SK-N-SH treated with all-trans-retinoic acid at 6 μM for 48 hours (cell line): Measurements from ENCODE around the gene CD180.

ENCODE experiments used
- ATAC-seq: fragments of 200-7000 bp; cut with Tn5 transposase; 3 replicates; pipeline ENCODE4 v1.9.1; 2020; ENCODE audit warnings: mild to moderate bottlenecking, moderate library complexity
- ARNTL ChIP-seq: fragments of 450-650 bp; formaldehyde crosslinking; IDR thresholded peaks from 2 replicates; pipeline ENCODE4 v1.5.0; 2020; ENCODE audit warnings: low read depth, mild to moderate bottlenecking, moderate library complexity, borderline replicate concordance
- BACH2 ChIP-seq: fragments of 250-450 bp; sonication (Bioruptor Pico); IDR thresholded peaks from 2 replicates; pipeline ENCODE4 v1.9.0; 2021; ENCODE audit warnings: mild to moderate bottlenecking, borderline replicate concordance
- CSDC2 ChIP-seq: fragments of 250-450 bp; sonication (Bioruptor Pico); IDR thresholded peaks from 2 replicates; pipeline ENCODE4 v1.5.0; 2020; ENCODE audit warnings: mild to moderate bottlenecking, moderate library complexity
- CSRNP3 ChIP-seq: fragments of 250-450 bp; sonication (Bioruptor Pico); IDR thresholded peaks from 2 replicates; pipeline ENCODE4 v1.5.1; 2021; ENCODE audit warnings: mild to moderate bottlenecking, moderate library complexity
- ESRRG ChIP-seq: fragments of 250-450 bp; sonication (Bioruptor Pico); IDR thresholded peaks from 2 replicates; pipeline ENCODE4 v1.6.1; 2021; ENCODE audit warnings: mild to moderate bottlenecking
- OSR1 ChIP-seq: fragments of 250-450 bp; sonication (Bioruptor Pico); IDR thresholded peaks from 2 replicates; pipeline ENCODE4 v1.8.0; 2022; ENCODE audit warnings: moderate library complexity, mild to moderate bottlenecking, inconsistent platforms
- PATZ1 ChIP-seq: fragments of 250-450 bp; sonication (Bioruptor Pico); IDR thresholded peaks from 2 replicates; pipeline ENCODE4 v1.8.0; 2020; ENCODE audit warnings: mild to moderate bottlenecking, moderate library complexity, borderline replicate concordance
- POU6F1 ChIP-seq: fragments of 250-450 bp; sonication (Bioruptor Pico); IDR thresholded peaks from 2 replicates; pipeline ENCODE4 v1.8.0; 2021; ENCODE audit warnings: low read depth, mild to moderate bottlenecking, moderate library complexity, borderline replicate concordance
- RARB ChIP-seq: fragments of 250-450 bp; sonication (Bioruptor Pico); IDR thresholded peaks from 2 replicates; pipeline ENCODE4 v1.8.0; 2021; ENCODE audit warnings: mild to moderate bottlenecking, moderate library complexity
- TCF4 ChIP-seq: fragments of 250-450 bp; sonication (Bioruptor Pico); IDR thresholded peaks from 2 replicates; pipeline ENCODE4 v1.8.0; 2021; ENCODE audit warnings: mild to moderate bottlenecking, moderate library complexity, borderline replicate concordance
- TOX ChIP-seq: fragments of 250-450 bp; sonication (Bioruptor Pico); IDR thresholded peaks from 2 replicates; pipeline ENCODE4 v1.8.0; 2021; ENCODE audit warnings: mild to moderate bottlenecking, moderate library complexity, borderline replicate concordance
- TSHZ2 ChIP-seq: fragments of 250-450 bp; sonication (Bioruptor Pico); IDR thresholded peaks from 2 replicates; pipeline ENCODE4 v1.5.0; 2020; ENCODE audit warnings: mild to moderate bottlenecking, moderate library complexity
- ZC3H10 ChIP-seq: fragments of 250-450 bp; sonication (Bioruptor Pico); IDR thresholded peaks from 2 replicates; pipeline ENCODE4 v1.5.1; 2021; ENCODE audit warnings: mild to moderate bottlenecking, moderate library complexity
- ZFP3 ChIP-seq: fragments of 250-450 bp; sonication (Bioruptor Pico); IDR thresholded peaks from 2 replicates; pipeline ENCODE4 v1.5.0; 2020; ENCODE audit warnings: mild to moderate bottlenecking, moderate library complexity
- ZFP30 ChIP-seq: fragments of 450-650 bp; formaldehyde crosslinking; IDR thresholded peaks from 2 replicates; pipeline ENCODE4 v1.5.0; 2022; ENCODE audit warnings: mild to moderate bottlenecking, moderate library complexity
- ZNF565 ChIP-seq: fragments of 450-650 bp; formaldehyde crosslinking; conservative IDR thresholded peaks from 2 replicates; pipeline ENCODE4 v1.5.0; 2020; ENCODE audit warnings: low read depth, mild to moderate bottlenecking, moderate library complexity
- ZNF8 ChIP-seq: fragments of 450-650 bp; formaldehyde crosslinking; IDR thresholded peaks from 2 replicates; pipeline ENCODE4 v1.5.0; 2020; ENCODE audit warnings: mild to moderate bottlenecking, moderate library complexity
- TF ChIP-seq, protein P1 (sequence below): fragments of 250-450 bp; sonication (Bioruptor Pico); IDR thresholded peaks from 2 replicates; pipeline ENCODE4 v1.5.1; 2020; ENCODE audit warnings: low read depth, mild to moderate bottlenecking, moderate library complexity

Gene CD180

GRCh38 chr5:67153292-67153691 lies 43.3 kb downstream of the CD180 start:
- TF ChIP-seq TSHZ2 (CRISPR knock-in tag) (no peak), POU6F1 (CRISPR knock-in tag) (no peak), ZFP30 (CRISPR knock-in tag) (no peak), OSR1 (CRISPR knock-in tag) (no peak), ZNF8 (CRISPR knock-in tag) (no peak), ZNF565 (CRISPR knock-in tag) (no peak)
- TF ChIP-seq, protein P1, sequence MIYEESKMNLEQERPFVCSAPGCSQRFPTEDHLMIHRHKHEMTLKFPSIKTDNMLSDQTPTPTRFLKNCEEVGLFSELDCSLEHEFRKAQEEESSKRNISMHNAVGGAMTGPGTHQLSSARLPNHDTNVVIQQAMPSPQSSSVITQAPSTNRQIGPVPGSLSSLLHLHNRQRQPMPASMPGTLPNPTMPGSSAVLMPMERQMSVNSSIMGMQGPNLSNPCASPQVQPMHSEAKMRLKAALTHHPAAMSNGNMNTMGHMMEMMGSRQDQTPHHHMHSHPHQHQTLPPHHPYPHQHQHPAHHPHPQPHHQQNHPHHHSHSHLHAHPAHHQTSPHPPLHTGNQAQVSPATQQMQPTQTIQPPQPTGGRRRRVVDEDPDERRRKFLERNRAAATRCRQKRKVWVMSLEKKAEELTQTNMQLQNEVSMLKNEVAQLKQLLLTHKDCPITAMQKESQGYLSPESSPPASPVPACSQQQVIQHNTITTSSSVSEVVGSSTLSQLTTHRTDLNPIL: no peak
- no peak for ATAC-seq

- no peak for ATAC-seq
- TF ChIP-seq ESRRG (CRISPR knock-in tag) (no peak), PATZ1 (CRISPR knock-in tag) (no peak), CSRNP3 (CRISPR knock-in tag) (no peak), OSR1 (CRISPR knock-in tag) (no peak), ZFP3 (CRISPR knock-in tag) (no peak), BACH2 (no peak), CSDC2 (CRISPR knock-in tag) (no peak), ARNTL (no peak), TSHZ2 (CRISPR knock-in tag) (no peak), ZFP30 (CRISPR knock-in tag) (no peak)
- TF ChIP-seq, protein P1: no peak
Observed at GRCh38 chr5:67152400-67152799, 44.2 kb downstream of the CD180 start.

DNA sequence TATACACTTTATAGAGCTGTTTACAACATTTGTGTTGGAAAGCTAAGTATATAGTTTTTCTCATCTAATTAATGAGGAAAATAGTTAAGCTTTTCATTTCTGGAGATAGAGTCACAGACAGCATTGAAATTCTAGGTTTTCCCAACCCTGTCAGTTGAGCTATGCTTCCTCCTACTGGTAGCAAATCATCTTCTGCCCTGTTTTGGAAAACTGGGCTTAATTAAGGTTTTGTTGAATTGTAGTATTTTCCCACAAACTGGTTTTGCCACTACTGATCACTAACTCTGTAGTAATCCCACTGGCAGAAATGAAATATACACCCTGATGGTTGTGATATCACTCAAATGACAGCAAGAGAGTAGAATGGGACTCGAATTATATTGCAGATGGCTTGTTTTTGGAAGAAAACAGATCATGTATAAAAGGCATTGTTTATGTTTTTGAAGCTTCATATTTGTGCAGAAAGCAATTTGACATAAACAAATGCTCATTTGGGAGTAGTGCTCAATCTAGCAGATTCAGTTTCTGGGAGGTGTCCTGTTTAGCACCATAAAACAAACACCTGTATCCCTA lies 46.6 kb downstream of the CD180 start:
- ATAC-seq: peak; percentile 80; the same call in 2 of the 3 replicates
- no peak for TF ChIP-seq TCF4 (CRISPR knock-in tag)
- TF ChIP-seq TOX (CRISPR knock-in tag): no peak
- TF ChIP-seq, protein P1: no peak
- no peak for TF ChIP-seq RARB (CRISPR knock-in tag)
- no peak for TF ChIP-seq ARNTL
- TF ChIP-seq BACH2: no peak
- TF ChIP-seq ZC3H10: no peak
- no peak for TF ChIP-seq ZNF8 (CRISPR knock-in tag)
- TF ChIP-seq CSRNP3 (CRISPR knock-in tag): no peak
